Neural cell (in vitro differentiated cells): ENCODE data around the gene MAD1L1. TPM values are rescaled to one million over a fixed set of nuclear protein-coding genes. Genes with fewer than 3 reads are reported as not detected.
"Not testable (repeated sequence)": the region's sequence is repeated elsewhere in the genome, so short reads cannot be mapped to it uniquely, and the experiment has no call there.

Source experiments
- H2AFZ ChIP-seq: fragments of 200-600, 300-800 bp; sonication (generic), shearing (Covaris generic); 2 replicates; pipeline ENCODE4 v1.6.0; 2014; ENCODE audit warnings: low read depth, mild to moderate bottlenecking, antibody characterized with exemption, low read length, moderate library complexity
- H3F3A ChIP-seq: fragments of 200-600 bp; shearing (Covaris generic); 2 replicates; pipeline ENCODE4 v1.6.1; 2016; ENCODE audit warnings: mild to moderate bottlenecking, moderate library complexity, mixed read lengths, antibody characterized with exemption, low read length; ENCODE audit not compliant: insufficient read depth, poor library complexity, severe bottlenecking
- H3K27ac ChIP-seq: fragments of 200-600, 300-800 bp; sonication (generic), shearing (Covaris generic); 2 replicates; pipeline ENCODE4 v1.5.1; 2014; ENCODE audit warnings: mild to moderate bottlenecking, low read length, moderate library complexity
- H3K27me3 ChIP-seq: fragments of 300-800, 200-600 bp; sonication (generic), shearing (Covaris generic); 2 replicates; pipeline ENCODE4 v1.6.0; 2014; ENCODE audit warnings: mild to moderate bottlenecking, low read depth, low read length, moderate library complexity; ENCODE audit not compliant: insufficient read depth
- H3K36me3 ChIP-seq: fragments of 300-800, 200-600 bp; sonication (generic), shearing (Covaris generic); 2 replicates; pipeline ENCODE4 v1.5.1; 2014; ENCODE audit warnings: mild to moderate bottlenecking, antibody characterized with exemption, low read length, moderate library complexity; ENCODE audit not compliant: insufficient read depth
- H3K4me2 ChIP-seq: fragments of 300-800, 200-600 bp; sonication (generic), shearing (Covaris generic); 2 replicates; pipeline ENCODE4 v1.6.0; 2014; ENCODE audit warnings: mild to moderate bottlenecking, low read length
- H3K4me3 ChIP-seq: fragments of 300-800, 200-600 bp; sonication (generic), shearing (Covaris generic); 2 replicates; pipeline ENCODE4 v1.5.1; 2014; ENCODE audit warnings: mild to moderate bottlenecking, low read length, moderate library complexity
- H3K79me2 ChIP-seq: fragments of 200-600 bp; shearing (Covaris generic); replicated peaks from 2 replicates; pipeline ENCODE4 v1.6.0; 2014; ENCODE audit warnings: mild to moderate bottlenecking, low read length, moderate library complexity; ENCODE audit not compliant: insufficient read depth
- H3K9ac ChIP-seq: fragments of 300-800, 200-600 bp; sonication (generic), shearing (Covaris generic); 2 replicates; pipeline ENCODE4 v1.6.1; 2016; ENCODE audit warnings: mild to moderate bottlenecking, low read length, mixed read lengths
- H3K9me2 ChIP-seq: fragments of 200-600 bp; shearing (Covaris generic); 2 replicates; pipeline ENCODE4 v1.6.1; 2016; ENCODE audit warnings: mild to moderate bottlenecking, low read length, mixed read lengths; ENCODE audit not compliant: insufficient read depth
- H3K9me3 ChIP-seq: fragments of 200-600, 300-800 bp; sonication (generic), shearing (Covaris generic); 2 replicates; pipeline ENCODE4 v1.6.1; 2016; ENCODE audit warnings: mild to moderate bottlenecking, mixed run types, low read length, moderate library complexity, mixed read lengths
- H4K20me1 ChIP-seq: fragments of 200-600 bp; shearing (Covaris generic); 2 replicates; pipeline ENCODE4 v1.6.1; 2016; ENCODE audit warnings: mild to moderate bottlenecking, mixed run types; ENCODE audit not compliant: insufficient read depth
- polyA plus RNA-seq: library from polyadenylated mRNA; depleted of rRNA; stranded (reverse); fragments of >200 nt; gene quantifications from 2 replicates; pipeline ENCODE4 v1.2.3, GENCODE V29; 2014

Gene MAD1L1
- polyA plus RNA-seq, 1 donor from 2014 or later: 31.4 TPM

DNA sequence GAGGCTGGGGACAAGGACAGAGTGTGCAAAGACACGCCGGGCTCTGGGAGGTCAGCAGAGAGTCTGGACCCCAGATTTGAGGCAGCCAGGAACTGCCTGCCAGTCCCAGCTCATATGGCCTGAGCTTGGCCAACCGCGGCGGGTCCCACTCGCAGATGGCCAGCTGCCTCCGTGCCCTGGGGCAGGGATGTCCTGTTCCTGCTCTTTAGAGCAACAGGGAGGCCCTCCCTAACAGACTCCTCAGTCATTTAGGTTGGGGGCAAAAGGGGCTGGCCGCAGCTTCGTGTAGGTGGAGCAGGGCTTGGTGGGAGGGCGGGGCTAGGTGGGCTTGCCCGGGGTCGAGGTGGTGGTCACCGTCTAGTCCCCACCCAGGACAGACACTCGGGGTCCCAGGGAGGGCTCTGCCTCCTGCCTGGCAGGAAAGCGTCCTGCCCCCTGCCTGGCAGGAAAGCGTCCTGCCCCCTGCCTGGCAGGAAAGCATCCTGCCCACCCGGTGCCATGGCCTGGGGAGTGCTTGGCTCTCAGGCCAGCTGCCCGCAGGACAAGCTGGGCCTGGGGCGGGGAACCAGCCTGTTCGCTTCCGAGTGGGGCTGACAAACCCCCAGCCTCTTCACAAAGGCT lies 393.7 kb downstream of the MAD1L1 start:
- H3K9me2 ChIP-seq, H4K20me1 ChIP-seq, H3K36me3 ChIP-seq, H3K27me3 ChIP-seq, H3K9me3 ChIP-seq, H3K9ac ChIP-seq, H3F3A ChIP-seq, H3K4me3 ChIP-seq, H3K79me2 ChIP-seq, H3K4me2 ChIP-seq, H3K27ac ChIP-seq, H2AFZ ChIP-seq: not testable (repeated sequence)

DNA sequence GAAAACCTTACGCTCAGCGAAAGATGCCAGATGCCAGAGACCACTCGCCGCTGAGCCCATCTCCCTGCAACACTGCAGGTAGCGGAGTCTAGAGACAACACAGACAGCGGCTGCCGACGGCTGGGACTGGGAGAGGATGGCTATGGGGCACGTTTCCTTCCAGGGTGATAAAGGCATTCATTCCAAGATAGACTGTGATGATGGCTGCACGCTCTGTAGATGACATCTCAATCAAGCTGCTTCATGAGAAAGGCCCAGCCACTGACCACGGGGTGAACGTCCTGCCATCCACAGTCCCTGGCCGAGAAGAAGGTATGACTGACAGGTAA lies 394.2 kb downstream of the MAD1L1 start:
- not testable (repeated sequence) for H3K4me2 ChIP-seq, H3K27me3 ChIP-seq, H2AFZ ChIP-seq, H3F3A ChIP-seq, H3K27ac ChIP-seq, H3K4me3 ChIP-seq, H3K36me3 ChIP-seq, H3K9ac ChIP-seq, H3K9me3 ChIP-seq, H3K9me2 ChIP-seq, H3K79me2 ChIP-seq, H4K20me1 ChIP-seq

DNA sequence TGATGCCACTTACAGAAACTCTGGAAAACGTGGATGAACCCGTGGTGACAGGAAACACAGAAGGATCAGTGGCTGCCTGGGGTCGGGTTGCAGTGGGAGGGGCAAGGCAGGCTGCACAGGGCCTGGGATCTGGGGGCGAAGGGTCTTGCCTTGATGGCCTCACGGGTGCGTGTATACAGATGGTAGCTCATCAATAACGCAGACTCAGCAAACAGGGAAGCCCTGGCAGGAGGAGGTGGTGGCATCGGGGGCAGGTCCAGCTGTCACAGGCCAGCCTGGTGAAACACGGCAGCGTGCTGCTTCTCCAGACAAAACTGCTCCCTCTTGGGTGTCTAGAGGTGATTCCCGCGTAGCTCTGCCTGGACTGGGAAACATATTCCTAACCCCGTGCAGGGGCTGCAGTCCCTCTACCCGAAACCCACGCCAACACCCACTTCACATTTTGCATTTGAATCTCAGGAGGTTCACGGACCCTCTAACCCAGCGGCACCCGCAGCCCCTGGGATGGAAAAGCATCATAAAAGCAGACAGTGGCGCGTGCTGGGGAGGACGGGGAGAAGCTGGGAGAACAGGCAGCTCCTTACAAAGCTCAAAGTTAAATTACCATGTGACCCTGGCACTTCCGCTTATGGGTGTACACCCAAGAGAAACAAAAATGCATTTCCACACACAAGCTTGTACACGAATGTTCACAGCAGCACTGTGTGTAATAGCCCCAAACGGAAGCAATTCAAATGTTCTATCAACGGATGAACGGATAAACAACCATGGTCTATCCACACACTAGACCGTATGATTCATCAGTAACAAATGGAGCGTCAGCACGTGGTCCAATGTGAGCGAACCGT lies 394.8 kb downstream of the MAD1L1 start:
- not testable (repeated sequence) for H3K9me3 ChIP-seq, H3K79me2 ChIP-seq, H3K27me3 ChIP-seq, H3K9ac ChIP-seq, H3K4me3 ChIP-seq, H3F3A ChIP-seq, H2AFZ ChIP-seq, H4K20me1 ChIP-seq, H3K27ac ChIP-seq, H3K36me3 ChIP-seq, H3K4me2 ChIP-seq, H3K9me2 ChIP-seq

DNA sequence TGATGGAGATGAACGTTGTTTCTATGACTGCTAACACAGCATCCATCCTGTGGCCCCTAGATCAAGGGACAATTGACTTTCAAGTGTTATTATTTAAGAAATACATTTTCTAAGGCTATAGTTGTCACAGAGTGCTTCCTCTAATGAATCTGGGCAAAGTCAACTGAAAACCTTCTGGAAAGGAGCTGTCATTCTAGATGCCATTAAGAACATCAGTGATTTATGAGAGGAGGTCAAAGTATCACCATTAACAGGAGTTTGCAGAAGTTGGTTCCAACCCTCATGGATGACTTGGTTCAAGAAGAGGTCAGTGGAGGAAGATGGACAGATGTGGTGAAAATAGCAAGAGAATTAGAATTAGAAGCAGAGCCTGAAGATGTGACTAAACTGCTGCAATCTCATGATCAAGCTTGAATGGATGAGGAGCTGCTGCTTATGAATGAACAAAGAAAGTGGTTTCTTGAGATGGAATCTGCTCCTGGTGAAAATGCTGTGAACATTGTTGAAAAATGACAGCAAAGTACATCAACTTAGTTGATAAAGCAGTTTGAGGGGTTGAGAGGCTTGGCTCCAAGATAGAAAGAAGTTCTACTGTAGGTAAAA lies 400.7 kb downstream of the MAD1L1 start:
- not testable (repeated sequence) for H3F3A ChIP-seq, H3K36me3 ChIP-seq

DNA sequence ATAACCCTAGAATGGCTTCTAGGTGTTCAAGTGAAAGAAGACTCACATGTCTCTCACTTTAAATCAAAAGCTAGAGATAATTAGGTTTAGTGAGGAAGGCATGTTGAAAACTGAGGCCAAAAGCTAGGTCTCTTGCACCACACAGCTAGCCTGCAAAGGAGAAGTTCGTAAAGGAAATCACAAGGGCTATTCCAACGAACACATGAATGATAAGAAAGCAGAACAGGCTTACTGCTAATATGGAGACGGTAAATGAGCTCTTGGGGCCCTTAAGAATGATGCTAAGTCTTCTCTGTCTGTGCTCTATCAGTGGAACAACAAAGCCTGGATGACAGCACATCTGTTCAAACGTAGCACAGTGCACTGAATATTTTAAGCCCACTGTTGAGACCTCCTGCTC lies 401.3 kb downstream of the MAD1L1 start:
- not testable (repeated sequence) for H3K27me3 ChIP-seq, H3K9me2 ChIP-seq, H4K20me1 ChIP-seq, H3K9me3 ChIP-seq, H3K9ac ChIP-seq, H3K4me3 ChIP-seq, H3K79me2 ChIP-seq, H3F3A ChIP-seq, H3K27ac ChIP-seq, H2AFZ ChIP-seq, H3K4me2 ChIP-seq, H3K36me3 ChIP-seq

More for the DNA sequence above, 400.7 kb downstream of the MAD1L1 start:
- not testable (repeated sequence) for H3K27me3 ChIP-seq, H2AFZ ChIP-seq, H3K9me2 ChIP-seq, H3K9me3 ChIP-seq, H3K4me2 ChIP-seq, H3K27ac ChIP-seq, H3K9ac ChIP-seq, H3K4me3 ChIP-seq, H3K79me2 ChIP-seq, H4K20me1 ChIP-seq

DNA sequence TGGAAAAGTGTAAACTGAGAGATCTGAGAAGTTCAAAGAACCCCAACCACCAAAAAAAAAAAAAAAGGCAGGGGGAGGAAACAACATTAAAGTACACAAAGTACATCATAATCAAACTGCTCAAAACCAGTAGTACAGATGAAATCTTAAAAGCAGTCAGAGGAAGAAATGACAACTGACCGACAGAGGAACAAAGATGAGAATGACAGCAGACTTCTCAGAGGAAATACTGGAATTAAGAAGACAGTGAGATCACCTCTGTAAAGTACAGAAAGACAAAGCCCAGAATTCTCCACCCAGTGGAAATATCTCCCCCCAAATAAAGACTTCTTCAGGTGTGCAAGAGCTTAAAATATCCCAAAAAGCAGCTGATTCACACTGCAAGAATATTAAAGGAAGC lies 403.1 kb downstream of the MAD1L1 start:
- not testable (repeated sequence) for H3K36me3 ChIP-seq, H3K9ac ChIP-seq, H3K27me3 ChIP-seq, H3K27ac ChIP-seq, H3F3A ChIP-seq, H3K4me3 ChIP-seq, H3K79me2 ChIP-seq, H3K9me3 ChIP-seq, H4K20me1 ChIP-seq, H3K9me2 ChIP-seq, H3K4me2 ChIP-seq, H2AFZ ChIP-seq
